Epidermal melanocyte (primary cell): ENCODE measurements around the gene JAKMIP2.
"Not testable (repeated sequence)": the region's sequence is repeated elsewhere in the genome, so short reads cannot be mapped to it uniquely, and the experiment has no call there.

Source experiments
- DNase-seq: peaks from one replicate; pipeline ENCODE4 v3.0.0; 2011; ENCODE audit warnings: low spot score; ENCODE audit not compliant: insufficient read length

The JAKMIP2 gene

DNA sequence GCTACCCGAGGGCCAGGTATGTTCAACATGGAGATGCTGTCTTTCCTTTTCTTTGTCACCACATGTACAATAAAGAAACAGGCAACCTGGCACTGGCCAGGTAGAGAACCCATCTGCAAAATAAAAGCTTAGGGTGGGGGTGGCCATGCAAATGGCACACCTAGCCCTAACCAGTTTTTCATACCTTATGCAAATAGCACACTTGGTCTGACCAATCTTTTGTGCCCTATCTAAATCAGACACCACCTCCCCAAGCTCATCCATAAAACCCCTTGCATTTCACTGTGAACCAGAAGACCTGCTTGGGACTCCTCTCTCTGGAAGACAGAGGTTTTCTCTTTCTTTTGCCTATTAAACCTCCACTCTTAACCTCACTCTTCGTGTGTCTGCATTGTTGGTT, 33.9 kb downstream of the JAKMIP2 start:
- DNase-seq, result no peak

GRCh38 chr5:147746986-147747385, 35.5 kb downstream of the JAKMIP2 start:
- no peak for DNase-seq

GRCh38 chr5:147743678-147744374, 38.7 kb downstream of the JAKMIP2 start:
- no peak for DNase-seq

- no peak for DNase-seq
Observed at GRCh38 chr5:147743012-147743411, 39.5 kb downstream of the JAKMIP2 start.

GRCh38 chr5:147742151-147742550, 40.4 kb downstream of the JAKMIP2 start:
- DNase-seq, result no peak

DNA sequence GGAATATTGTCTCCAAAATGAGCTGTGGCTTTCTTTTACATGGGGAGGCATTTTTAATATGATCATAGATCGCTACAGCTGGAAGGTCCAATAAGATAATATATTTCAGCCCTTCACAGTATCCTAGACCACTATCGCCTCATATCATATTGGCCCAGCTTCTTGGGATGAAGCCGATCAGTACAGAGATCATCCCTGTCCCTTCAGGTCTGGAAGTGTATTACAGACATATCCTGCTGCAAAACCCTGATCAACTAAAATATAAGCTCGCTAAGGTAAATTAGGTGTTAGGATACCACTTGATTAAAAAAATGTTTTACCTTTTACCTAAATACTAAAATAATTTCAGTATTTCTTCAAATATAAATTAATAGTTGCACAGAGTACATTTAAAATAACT, 41.7 kb downstream of the JAKMIP2 start:
- DNase-seq, result no peak

- DNase-seq, result no peak
Observed at GRCh38 chr5:147737921-147738320, 44.6 kb downstream of the JAKMIP2 start.

DNA sequence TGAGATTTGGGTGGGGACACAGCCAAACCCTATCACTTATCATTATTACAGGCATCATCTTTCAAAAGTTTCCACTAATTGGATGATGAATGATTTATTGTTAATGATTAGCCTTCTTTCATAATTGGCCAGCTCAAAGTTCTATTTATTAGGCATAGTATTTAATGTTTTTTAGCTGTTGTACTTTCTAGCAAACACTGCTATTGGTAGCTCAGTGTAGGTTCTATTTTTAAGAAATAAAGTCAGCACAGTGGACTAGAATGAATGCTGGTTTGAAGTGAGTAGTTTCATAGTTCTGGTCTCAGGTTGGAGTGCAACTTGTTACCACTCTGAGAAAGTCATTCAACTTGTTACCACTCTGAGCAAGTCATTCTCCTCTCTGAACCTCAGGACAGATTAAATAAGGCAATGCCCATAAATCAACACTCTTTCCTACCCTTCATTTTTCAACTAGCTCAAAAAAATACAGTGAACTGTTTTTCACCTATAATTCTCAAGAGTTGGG, 46.9 kb downstream of the JAKMIP2 start:
- DNase-seq, result no peak

- no peak for DNase-seq
Observed at GRCh38 chr5:147734894-147735293, 47.6 kb downstream of the JAKMIP2 start.

GRCh38 chr5:147733075-147733474, 49.5 kb downstream of the JAKMIP2 start:
- DNase-seq, result no peak

DNA sequence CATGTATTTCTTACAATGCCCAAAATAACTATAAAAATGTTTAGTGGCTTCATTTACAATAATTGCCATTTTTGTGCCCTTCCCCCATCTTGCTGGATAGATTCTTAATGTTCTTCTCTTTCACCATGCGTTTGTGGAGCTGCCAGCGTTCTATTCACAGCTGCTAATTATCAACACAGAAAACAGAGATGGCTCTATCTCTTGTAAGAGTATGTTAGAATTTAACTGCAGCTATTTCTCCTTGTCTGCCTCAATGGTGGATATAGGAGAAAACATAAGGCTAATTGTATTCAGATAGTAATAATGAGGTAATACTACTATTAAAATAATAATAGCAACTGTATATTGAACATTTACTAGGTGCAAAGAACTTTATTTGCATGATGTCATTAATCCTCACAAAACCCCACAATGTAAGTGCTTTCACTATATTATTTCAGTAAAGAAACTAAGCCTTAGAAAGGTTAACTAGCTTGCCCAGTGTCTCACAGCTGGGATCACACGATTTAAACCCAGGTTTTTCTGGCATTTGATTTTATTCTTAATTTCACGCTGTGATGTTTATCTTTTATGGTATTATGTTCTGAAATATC, 50.1 kb downstream of the JAKMIP2 start:
- DNase-seq, result no peak

GRCh38 chr5:147731431-147732290, 50.9 kb downstream of the JAKMIP2 start:
- no peak for DNase-seq

GRCh38 chr5:147727200-147727599, 55.3 kb downstream of the JAKMIP2 start:
- no peak for DNase-seq

DNA sequence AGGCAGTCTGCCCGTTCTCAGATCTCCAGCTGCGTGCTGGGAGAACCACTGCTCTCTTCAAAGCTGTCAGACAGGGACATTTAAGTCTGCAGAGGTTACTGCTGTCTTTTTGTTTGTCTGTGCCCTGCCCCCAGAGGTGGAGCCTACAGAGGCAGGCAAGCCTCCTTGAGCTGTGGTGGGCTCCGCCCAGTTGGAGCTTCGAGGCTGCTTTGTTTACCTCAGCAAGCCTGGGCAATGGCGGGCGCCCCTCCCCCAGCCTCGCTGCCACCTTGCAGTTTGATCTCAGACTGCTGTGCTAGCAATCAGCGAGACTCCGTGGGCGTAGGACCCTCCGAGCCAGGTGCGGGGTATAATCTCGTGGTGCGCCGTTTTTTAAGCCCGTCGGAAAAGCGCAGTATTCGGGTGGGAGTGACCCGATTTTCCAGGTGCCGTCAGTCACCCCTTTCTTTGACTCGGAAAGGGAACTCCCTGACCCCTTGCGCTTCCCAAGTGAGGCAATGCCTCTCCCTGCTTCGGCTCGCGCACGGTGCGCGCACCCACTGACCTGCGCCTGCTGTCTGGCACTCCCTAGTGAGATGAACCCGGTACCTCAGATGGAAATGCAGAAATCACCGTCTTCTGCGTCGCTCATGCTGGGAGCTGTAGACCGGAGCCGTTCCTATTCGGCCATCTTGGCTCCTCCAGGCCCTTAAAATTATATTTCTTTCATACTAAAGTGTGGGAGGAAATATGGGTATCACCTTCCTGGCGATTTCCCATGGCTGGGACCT, 61.2 kb downstream of the JAKMIP2 start:
- DNase-seq, result not testable (repeated sequence)

- no peak for DNase-seq
Observed at GRCh38 chr5:147713550-147714295, 68.8 kb downstream of the JAKMIP2 start.

DNA sequence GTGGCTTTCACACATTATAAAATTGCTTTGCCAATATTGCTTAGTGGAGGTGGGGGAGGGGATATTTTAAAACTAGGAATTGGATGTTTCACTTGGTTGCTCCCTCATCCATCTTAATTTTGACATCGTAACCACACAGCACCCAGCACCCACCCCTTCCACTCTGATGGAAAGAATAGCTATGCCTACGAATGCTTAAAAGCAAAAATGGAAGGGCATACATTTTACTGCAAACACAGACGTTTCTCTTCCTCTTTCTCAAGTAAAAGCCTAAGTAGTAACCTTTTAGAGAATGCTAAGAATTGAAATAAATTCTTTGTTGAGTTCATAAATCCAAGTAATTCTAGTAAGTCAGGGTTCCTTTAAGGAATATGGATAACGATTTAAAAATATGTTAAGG, 69.9 kb downstream of the JAKMIP2 start:
- DNase-seq, result no peak

- DNase-seq, result no peak
Observed at GRCh38 chr5:147712019-147712418, 70.5 kb downstream of the JAKMIP2 start.

GRCh38 chr5:147711019-147711418, 71.5 kb downstream of the JAKMIP2 start:
- DNase-seq, result no peak

- DNase-seq, result no peak
Observed at GRCh38 chr5:147708708-147709107, 73.8 kb downstream of the JAKMIP2 start.

- DNase-seq, result no peak
Observed at GRCh38 chr5:147704544-147704943, 78.0 kb downstream of the JAKMIP2 start.

DNA sequence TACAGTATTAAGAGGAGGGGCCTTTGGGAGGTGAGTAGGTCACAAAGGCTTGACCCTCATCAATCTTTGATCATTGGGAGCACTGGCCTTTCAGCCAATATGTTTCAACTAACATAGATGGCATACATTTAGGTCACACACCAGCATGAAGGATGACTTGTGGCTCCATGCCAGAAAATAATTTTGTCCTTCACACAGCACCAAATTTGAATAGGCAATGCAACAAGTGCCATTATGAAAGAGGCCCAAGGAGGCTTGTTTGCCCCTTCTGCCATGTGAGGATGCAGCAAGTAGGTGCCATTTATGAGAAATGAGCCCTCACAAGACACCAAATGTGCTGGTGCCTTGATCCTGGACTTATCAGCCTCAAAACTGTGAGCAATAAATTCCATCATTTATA, 81.1 kb downstream of the JAKMIP2 start:
- DNase-seq, result no peak
